Suprapubic skin (tissue), 3 donors: ENCODE data around the gene CTSH.

ENCODE experiments used
- POLR2A ChIP-seq, 2 donors: fragments of 450-650 bp; IDR thresholded peaks; one replicate each; pipeline ENCODE4 v1.6.1; 2017; ENCODE audit warnings: antibody characterized with exemption in 2 of 2, mild to moderate bottlenecking in 2 of 2, moderate library complexity in 2 of 2
- TF ChIP-seq, protein P1 (sequence below), 2 donors: fragments of 200-600 bp in 1 of 2; fragments of 450-650 bp in 1 of 2; sonication (generic) in 1 of 2; IDR thresholded peaks; one replicate each; pipeline ENCODE4 v1.5.1; 2016 to 2019; ENCODE audit warnings: antibody characterized with exemption in 2 of 2, mild to moderate bottlenecking in 1 of 2, moderate library complexity in 1 of 2

GRCh38 chr15:78985859-78986475 lies 41.1 kb upstream of the CTSH start:
- TF ChIP-seq, protein P1, sequence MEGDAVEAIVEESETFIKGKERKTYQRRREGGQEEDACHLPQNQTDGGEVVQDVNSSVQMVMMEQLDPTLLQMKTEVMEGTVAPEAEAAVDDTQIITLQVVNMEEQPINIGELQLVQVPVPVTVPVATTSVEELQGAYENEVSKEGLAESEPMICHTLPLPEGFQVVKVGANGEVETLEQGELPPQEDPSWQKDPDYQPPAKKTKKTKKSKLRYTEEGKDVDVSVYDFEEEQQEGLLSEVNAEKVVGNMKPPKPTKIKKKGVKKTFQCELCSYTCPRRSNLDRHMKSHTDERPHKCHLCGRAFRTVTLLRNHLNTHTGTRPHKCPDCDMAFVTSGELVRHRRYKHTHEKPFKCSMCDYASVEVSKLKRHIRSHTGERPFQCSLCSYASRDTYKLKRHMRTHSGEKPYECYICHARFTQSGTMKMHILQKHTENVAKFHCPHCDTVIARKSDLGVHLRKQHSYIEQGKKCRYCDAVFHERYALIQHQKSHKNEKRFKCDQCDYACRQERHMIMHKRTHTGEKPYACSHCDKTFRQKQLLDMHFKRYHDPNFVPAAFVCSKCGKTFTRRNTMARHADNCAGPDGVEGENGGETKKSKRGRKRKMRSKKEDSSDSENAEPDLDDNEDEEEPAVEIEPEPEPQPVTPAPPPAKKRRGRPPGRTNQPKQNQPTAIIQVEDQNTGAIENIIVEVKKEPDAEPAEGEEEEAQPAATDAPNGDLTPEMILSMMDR (IDR thresholded peaks at IDR 0.05), result no peak
- no peak for TF ChIP-seq POLR2A (IDR thresholded peaks at IDR 0.05)
